ENCODE results near the gene TAS2R43.
"Not testable (repeated sequence)": the region's sequence is repeated elsewhere in the genome, so short reads cannot be mapped to it uniquely, and the experiment has no call there.

The TAS2R43 gene, protein sequence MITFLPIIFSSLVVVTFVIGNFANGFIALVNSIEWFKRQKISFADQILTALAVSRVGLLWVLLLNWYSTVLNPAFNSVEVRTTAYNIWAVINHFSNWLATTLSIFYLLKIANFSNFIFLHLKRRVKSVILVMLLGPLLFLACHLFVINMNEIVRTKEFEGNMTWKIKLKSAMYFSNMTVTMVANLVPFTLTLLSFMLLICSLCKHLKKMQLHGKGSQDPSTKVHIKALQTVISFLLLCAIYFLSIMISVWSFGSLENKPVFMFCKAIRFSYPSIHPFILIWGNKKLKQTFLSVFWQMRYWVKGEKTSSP

DNA sequence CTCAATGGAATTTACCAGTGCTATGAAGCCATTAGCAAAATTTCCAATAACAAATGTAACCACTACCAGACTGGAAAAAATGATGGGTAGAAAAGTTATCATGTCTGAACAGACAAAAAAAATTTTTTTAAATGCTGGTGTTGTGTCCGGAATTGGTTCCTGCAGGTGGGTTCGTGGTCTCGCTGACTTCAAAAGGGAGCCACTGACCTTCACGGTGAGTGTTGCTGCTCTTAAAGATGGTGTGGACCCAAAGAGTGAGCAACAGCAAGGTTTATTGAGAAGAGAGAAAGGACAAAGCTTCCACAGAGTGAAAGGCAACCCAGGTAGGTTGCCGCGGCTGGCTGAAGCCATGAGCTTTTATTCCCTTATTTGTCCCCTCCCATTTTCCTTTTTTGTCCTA is at the start of gene TAS2R43:
Gene TAS2R43, minus strand, starts transcription at position 186 of the 400 bp plus-strand sequence. Its CDS starts 84 bp downstream, at position 102.
- no peak for DNase-seq
- in situ Hi-C loops (cut with HindIII; ENCODE audit: low pct_ligation_motif_present, low pct_unique_long_range_greater_than_20kb, low sequenced_read_pairs), result no loop called here

DNA sequence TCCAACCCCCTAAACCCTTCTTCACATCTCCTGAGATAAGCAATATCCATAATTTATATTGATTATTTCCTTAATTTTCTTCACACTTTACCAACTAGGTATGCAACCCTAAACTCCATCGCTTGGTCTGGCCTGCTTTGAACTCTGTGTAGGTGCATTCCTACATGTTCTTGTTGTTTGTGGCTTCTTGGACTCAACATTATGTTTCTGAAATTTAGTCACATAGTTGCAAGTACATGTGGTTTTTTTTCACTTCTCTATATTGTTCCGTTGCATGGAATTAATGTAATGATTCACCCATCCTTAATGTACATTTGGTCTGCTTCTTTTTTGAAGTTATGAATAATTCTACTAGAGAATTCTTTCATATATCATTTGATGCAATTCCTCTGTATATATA is 44.0 kb upstream of the TAS2R43 start:
- DNase-seq, result no peak
- in situ Hi-C loops (cut with HindIII; ENCODE audit: low pct_ligation_motif_present, low pct_unique_long_range_greater_than_20kb, low sequenced_read_pairs), result no loop called here

DNA sequence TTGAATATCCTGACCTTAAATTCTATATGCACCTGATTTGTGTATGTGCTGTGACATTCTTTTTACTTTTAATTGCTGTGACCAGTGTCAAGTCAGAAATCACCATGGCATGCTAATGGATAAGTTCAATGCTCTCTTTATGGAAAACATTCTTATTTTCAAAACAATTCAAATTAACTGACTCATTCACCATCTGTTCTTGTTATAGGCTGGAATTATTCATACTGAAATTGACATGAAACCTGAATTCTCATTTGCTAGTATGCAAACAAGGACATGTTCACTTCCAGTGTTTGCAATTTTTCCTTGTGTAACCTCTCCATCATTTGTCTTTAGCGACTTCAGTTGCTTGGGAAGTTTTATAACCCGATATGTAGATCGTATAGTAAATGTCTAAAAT is 42.2 kb upstream of the TAS2R43 start, which contains the start of gene TAS2R30:
Gene TAS2R30, minus strand, starts transcription at position 340 of the 400 bp plus-strand sequence. CDS start 400 bp downstream, outside the sequence.
- in situ Hi-C loops (cut with HindIII; ENCODE audit: low pct_ligation_motif_present, low pct_unique_long_range_greater_than_20kb, low sequenced_read_pairs), result no loop called here
- DNase-seq, result no peak

- in situ Hi-C loops (cut with HindIII; ENCODE audit: low pct_ligation_motif_present, low pct_unique_long_range_greater_than_20kb, low sequenced_read_pairs), result no loop called here
Observed at GRCh38 chr12:11133816-11134215, 41.7 kb upstream of the TAS2R43 start.

GRCh38 chr12:11133162-11133561 is 41.0 kb upstream of the TAS2R43 start:
- DNase-seq, result no peak
- in situ Hi-C loops (cut with HindIII; ENCODE audit: low pct_ligation_motif_present, low pct_unique_long_range_greater_than_20kb, low sequenced_read_pairs), result no loop called here

More at GRCh38 chr12:11133816-11134215, 41.7 kb upstream of the TAS2R43 start:
- DNase-seq, result no peak

DNA sequence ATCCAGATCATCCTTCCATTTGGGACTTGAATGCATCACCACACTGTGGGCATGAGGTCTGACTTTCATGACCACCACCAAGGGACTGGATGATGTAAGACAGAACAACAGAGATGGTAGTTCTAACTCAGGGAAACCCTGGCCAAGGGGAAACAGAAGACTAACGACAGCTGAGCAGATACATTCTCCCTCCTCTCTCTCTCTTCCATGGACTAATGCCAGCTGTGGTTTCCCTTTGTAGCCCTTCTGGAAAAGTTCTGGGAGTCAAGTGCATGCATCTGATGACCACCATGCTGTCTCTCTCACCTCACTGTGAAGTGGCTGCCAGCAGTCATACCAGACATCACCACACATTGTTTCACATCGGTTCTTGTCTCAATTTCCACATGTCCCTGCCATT is 38.9 kb upstream of the TAS2R43 start:
- in situ Hi-C loops (cut with HindIII; ENCODE audit: low pct_ligation_motif_present, low pct_unique_long_range_greater_than_20kb, low sequenced_read_pairs), result no loop called here
- DNase-seq, result no peak

DNA sequence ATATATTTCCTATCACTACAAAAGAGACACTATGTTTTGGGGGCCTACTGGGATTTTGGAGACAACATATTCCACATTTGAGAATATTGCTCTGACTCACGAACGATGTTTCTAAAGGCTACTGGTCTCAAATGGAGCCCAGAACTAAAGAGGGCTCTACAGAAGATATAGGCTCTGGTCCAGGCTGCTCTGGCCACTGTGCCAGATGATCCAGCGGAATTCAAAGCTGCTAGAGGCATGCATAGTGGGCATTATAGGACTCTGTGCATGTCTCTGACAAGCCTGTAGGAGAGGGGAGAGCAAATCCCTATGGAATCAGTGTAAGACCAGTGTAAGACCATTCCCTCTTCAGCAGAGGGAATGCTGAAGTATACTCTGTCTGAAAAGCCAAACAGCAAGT is 38.3 kb upstream of the TAS2R43 start:
- in situ Hi-C loops (cut with HindIII; ENCODE audit: low pct_ligation_motif_present, low pct_unique_long_range_greater_than_20kb, low sequenced_read_pairs), result no loop called here
- no peak for DNase-seq

GRCh38 chr12:11114130-11114529 is 22.0 kb upstream of the TAS2R43 start:
- in situ Hi-C loops (cut with HindIII; ENCODE audit: low pct_ligation_motif_present, low pct_unique_long_range_greater_than_20kb, low sequenced_read_pairs); DNase-seq: not testable (repeated sequence)

DNA sequence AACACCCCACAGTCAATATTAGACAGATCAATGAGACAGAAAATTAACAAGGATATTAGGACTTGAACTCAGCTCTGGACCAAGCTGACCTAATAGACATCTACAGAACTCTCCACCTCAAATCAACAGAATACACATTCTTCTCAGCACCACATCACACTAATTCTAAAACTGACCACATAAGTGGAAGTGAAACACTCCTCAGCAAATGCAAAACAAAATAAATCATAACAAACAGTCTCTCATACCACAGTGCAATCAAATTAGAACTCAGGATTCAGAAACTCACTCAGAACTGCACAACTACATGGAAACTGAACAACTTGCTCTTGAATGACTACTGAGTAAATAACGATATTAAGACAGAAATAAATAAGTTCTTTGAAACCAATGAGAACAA is 19.1 kb upstream of the TAS2R43 start:
- in situ Hi-C loops (cut with HindIII; ENCODE audit: low pct_ligation_motif_present, low pct_unique_long_range_greater_than_20kb, low sequenced_read_pairs); DNase-seq: not testable (repeated sequence)

- in situ Hi-C loops (cut with HindIII; ENCODE audit: low pct_ligation_motif_present, low pct_unique_long_range_greater_than_20kb, low sequenced_read_pairs), result no loop called here
- no peak for DNase-seq
Observed at GRCh38 chr12:11108862-11109261, 16.7 kb upstream of the TAS2R43 start.

DNA sequence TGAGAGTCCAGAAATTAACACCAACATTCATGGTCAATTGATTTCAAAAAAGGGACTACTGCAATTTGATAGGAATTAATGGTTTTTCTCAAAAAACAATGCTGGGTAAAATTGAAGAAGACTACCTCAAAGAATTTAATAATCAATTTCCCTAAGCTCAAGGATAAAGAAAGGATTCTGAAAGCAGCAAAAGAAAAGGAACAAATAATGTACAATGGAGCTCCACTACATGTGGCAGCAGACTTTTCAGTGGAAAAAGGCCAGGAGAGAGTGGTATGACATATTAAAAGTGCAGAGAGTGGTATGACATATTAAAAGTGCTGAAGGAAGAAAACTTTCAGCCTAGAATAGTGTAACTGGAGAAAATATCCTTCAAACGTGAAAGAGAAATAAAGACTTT is 15.6 kb upstream of the TAS2R43 start:
- in situ Hi-C loops (cut with HindIII; ENCODE audit: low pct_ligation_motif_present, low pct_unique_long_range_greater_than_20kb, low sequenced_read_pairs), result no loop called here

DNA sequence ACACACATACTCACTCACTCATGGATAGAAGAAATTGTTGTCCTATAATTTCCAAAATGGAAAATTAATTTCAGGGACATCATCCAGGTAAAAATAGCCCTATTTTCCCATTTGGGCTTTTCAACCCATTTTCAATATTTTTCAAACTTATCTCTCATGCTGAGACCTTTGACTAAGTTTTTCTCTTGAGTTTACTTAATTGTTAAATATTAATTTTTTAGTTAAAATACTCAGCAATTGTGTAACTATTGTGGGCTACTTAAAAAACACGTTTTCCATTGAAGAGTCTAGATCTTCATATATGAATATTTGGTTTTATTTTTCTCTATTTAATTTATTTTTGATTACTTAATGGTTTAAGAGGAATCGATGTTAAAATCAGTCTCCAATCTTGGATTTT is 14.2 kb upstream of the TAS2R43 start:
- in situ Hi-C loops (cut with HindIII; ENCODE audit: low pct_ligation_motif_present, low pct_unique_long_range_greater_than_20kb, low sequenced_read_pairs), result no loop called here
- DNase-seq, result no peak

More for the DNA sequence above, 15.6 kb upstream of the TAS2R43 start:
- DNase-seq, result no peak

DNA sequence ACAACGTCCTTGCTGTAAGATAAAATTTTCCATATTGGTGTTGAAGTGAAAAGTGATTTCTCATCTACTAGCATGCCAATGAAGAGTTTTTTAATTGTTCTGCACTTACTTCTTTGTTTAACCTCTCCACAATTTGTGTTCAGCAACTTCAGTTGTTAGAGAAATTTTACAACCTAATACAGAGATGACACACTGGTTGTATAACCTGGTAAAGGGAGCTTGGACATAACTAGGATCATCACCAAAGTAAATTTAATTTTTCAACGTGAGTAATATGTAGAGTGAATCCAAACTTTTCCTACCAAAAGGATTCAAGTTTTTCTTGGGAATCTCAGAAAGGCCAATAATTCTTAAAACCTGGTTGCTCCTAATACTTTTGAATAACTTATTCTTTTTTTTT is 13.4 kb upstream of the TAS2R43 start:
- in situ Hi-C loops (cut with HindIII; ENCODE audit: low pct_ligation_motif_present, low pct_unique_long_range_greater_than_20kb, low sequenced_read_pairs), result no loop called here
- DNase-seq, result no peak

DNA sequence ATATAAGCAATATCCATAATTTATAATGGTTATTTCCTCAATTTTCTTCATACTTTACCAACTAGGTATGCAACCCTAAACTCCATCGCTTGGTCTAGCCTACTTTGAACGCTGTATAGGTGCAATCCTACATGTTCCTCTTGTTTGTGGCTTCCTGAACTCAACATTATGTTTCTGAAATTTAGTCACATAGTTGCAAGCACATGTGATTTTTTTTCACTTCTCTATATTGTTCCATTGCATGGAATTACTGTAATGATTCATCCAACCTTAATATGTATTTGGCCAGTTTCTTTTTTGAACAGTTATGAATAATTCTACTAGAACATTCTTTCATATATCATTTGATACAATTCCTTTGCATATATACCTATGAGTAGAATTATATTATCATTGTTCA is 2.8 kb upstream of the TAS2R43 start:
- in situ Hi-C loops (cut with HindIII; ENCODE audit: low pct_ligation_motif_present, low pct_unique_long_range_greater_than_20kb, low sequenced_read_pairs); DNase-seq: not testable (repeated sequence)

DNA sequence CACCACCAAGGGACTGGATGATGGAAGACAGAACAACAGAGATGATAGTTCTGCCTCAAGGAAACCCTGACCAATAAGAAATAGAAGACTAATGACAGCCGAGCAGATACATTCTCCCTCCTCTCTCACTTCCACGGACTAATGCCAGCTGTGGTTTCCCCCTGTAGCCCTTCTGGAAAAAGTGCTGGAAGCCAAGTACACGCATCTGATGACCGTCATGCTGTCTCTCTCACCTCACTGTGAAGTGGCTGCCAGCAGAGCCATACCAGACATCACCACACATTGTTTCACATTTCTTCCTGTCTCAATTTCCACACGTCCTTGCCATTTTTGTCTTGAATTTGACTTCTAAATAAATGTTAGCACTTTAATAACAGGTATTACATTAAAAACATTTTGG is 2.9 kb downstream of the TAS2R43 start:
- in situ Hi-C loops (cut with HindIII; ENCODE audit: low pct_ligation_motif_present, low pct_unique_long_range_greater_than_20kb, low sequenced_read_pairs), result no loop called here
- DNase-seq, result no peak

DNA sequence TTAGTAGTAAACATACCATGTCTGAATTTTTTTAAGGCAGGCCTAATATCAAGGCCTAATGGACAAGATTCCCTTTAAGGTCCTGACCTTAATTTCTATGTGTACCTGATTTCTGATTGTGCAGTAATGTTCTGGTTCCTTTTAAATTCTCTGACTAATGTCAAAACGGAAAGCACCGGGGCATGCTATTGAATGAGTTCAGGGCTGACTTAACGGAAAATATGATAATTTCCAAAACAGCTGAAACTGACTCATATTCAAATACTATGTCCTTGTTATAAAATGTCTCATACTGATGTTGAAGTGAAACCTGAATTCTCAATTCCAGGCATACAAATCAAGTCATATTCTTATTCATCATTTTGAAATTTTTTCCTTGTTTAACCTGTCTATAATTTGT is 6.7 kb downstream of the TAS2R43 start:
- in situ Hi-C loops (cut with HindIII; ENCODE audit: low pct_ligation_motif_present, low pct_unique_long_range_greater_than_20kb, low sequenced_read_pairs), result no loop called here
- DNase-seq, result no peak

DNA sequence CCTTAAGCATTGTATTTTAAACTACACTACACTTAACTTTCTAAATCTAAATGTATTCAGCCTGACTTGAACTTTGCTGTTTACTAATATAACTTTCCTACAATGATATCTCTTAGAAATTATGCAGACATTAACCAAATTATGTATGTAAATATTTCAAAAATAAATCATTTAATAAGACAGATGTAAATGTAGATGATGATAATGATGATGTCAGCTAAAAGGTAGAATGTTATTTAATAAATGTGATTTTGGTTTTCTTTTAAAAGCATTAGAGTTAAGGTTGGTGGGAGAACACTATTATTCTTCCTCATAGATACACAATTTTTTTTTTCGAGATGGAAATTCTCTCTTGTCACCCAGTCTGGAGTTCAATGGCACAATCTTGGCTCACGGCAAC is 10.1 kb downstream of the TAS2R43 start:
- in situ Hi-C loops (cut with HindIII; ENCODE audit: low pct_ligation_motif_present, low pct_unique_long_range_greater_than_20kb, low sequenced_read_pairs), result no loop called here
- no peak for DNase-seq

GRCh38 chr12:11078246-11078645 is 13.9 kb downstream of the TAS2R43 start:
- no peak for DNase-seq
- in situ Hi-C loops (cut with HindIII; ENCODE audit: low pct_ligation_motif_present, low pct_unique_long_range_greater_than_20kb, low sequenced_read_pairs), result no loop called here

GRCh38 chr12:11075642-11076041 is 16.5 kb downstream of the TAS2R43 start:
- in situ Hi-C loops (cut with HindIII; ENCODE audit: low pct_ligation_motif_present, low pct_unique_long_range_greater_than_20kb, low sequenced_read_pairs), result no loop called here
- no peak for DNase-seq

- DNase-seq, result no peak
- in situ Hi-C loops (cut with HindIII; ENCODE audit: low pct_ligation_motif_present, low pct_unique_long_range_greater_than_20kb, low sequenced_read_pairs), result no loop called here
Observed at GRCh38 chr12:11071414-11071813, 20.7 kb downstream of the TAS2R43 start.
